Stimulated activated memory B cell treated with anti-CD40 and anti-IgM and Interleukin-4, amounts not matched to agents 10 μg/mL and 1 μg/mL and 100 μg/mL, for 72 hours (primary cell): ENCODE data around the gene RGS19.

Experiments
- ATAC-seq: fragments of 150-1000 bp; cut with Tn5 transposase; 2 replicates; pipeline ENCODE4 v1.10.0; 2021
- H3K27ac Mint-ChIP-seq: one replicate; pipeline ENCODE4 v1.8.0; 2022; ENCODE audit warnings: mild to moderate bottlenecking, mixed read lengths
- H3K27me3 Mint-ChIP-seq: one replicate; pipeline ENCODE4 v1.8.0; 2022; ENCODE audit warnings: mixed read lengths
- H3K36me3 Mint-ChIP-seq: one replicate; pipeline ENCODE4 v1.8.0; 2022; ENCODE audit warnings: mixed read lengths
- H3K4me1 Mint-ChIP-seq: one replicate; pipeline ENCODE4 v1.8.0; 2022; ENCODE audit warnings: mixed read lengths
- H3K4me3 Mint-ChIP-seq: one replicate; pipeline ENCODE4 v1.8.0; 2022; ENCODE audit warnings: mild to moderate bottlenecking, moderate library complexity, mixed read lengths
- H3K9me3 Mint-ChIP-seq: one replicate; pipeline ENCODE4 v1.8.0; 2022; ENCODE audit warnings: mixed read lengths

RGS19 gene

GRCh38 chr20:64112691-64113443 is 33.5 kb upstream of the RGS19 start:
- peak overlapping the region; percentile 20 for H3K27ac Mint-ChIP-seq
- H3K4me1 Mint-ChIP-seq, result peaks cover 35% of the 10 kb centered on the region
- H3K36me3 Mint-ChIP-seq, result no peaks in the 10 kb centered on the region
- H3K27me3 Mint-ChIP-seq, result no peaks in the 10 kb centered on the region
- no peaks in the 10 kb centered on the region for H3K9me3 Mint-ChIP-seq
- H3K4me3 Mint-ChIP-seq, result no peak overlapping the region
- ATAC-seq, result no peak

- no peaks in the 10 kb centered on the region for H3K27me3 Mint-ChIP-seq
- no peaks in the 10 kb centered on the region for H3K36me3 Mint-ChIP-seq
- peak overlapping the region; percentile 20 for H3K27ac Mint-ChIP-seq
- no peaks in the 10 kb centered on the region for H3K9me3 Mint-ChIP-seq
- peak; percentile 32 for ATAC-seq
- peaks cover 43% of the 10 kb centered on the region for H3K4me1 Mint-ChIP-seq
- no peak overlapping the region for H3K4me3 Mint-ChIP-seq
These were observed 32.7 kb upstream of the RGS19 start for GRCh38 chr20:64111841-64112641.

- H3K4me3 Mint-ChIP-seq, result no peak overlapping the region
- H3K9me3 Mint-ChIP-seq, result no peaks in the 10 kb centered on the region
- H3K27me3 Mint-ChIP-seq, result no peaks in the 10 kb centered on the region
- ATAC-seq, result no peak
- H3K36me3 Mint-ChIP-seq, result no peaks in the 10 kb centered on the region
- H3K27ac Mint-ChIP-seq, result no peak overlapping the region
- peaks cover 55% of the 10 kb centered on the region for H3K4me1 Mint-ChIP-seq
These were observed 31.2 kb upstream of the RGS19 start for GRCh38 chr20:64110411-64111068.

- Mint-ChIP-seq H3K9me3 (no peaks in the 10 kb centered on the region), H3K4me3 (no peak overlapping the region), H3K27ac (no peak overlapping the region), H3K27me3 (no peaks in the 10 kb centered on the region), H3K4me1 (peaks cover 55% of the 10 kb centered on the region), H3K36me3 (no peaks in the 10 kb centered on the region)
- no peak for ATAC-seq
These were observed 30.6 kb upstream of the RGS19 start for GRCh38 chr20:64109831-64110391.

GRCh38 chr20:64108731-64109681 is 29.7 kb upstream of the RGS19 start:
- peak overlapping the region; percentile 87 for H3K27ac Mint-ChIP-seq
- no peaks in the 10 kb centered on the region for H3K9me3 Mint-ChIP-seq
- ATAC-seq, result no peak
- H3K4me3 Mint-ChIP-seq, result no peak overlapping the region
- peaks cover 55% of the 10 kb centered on the region for H3K4me1 Mint-ChIP-seq
- no peaks in the 10 kb centered on the region for H3K27me3 Mint-ChIP-seq
- no peaks in the 10 kb centered on the region for H3K36me3 Mint-ChIP-seq

- Mint-ChIP-seq H3K36me3 (no peaks in the 10 kb centered on the region), H3K27ac (peak overlapping the region; percentile 87), H3K9me3 (no peaks in the 10 kb centered on the region), H3K4me3 (peak overlapping the region; percentile 46), H3K27me3 (no peaks in the 10 kb centered on the region), H3K4me1 (peaks cover 64% of the 10 kb centered on the region)
- ATAC-seq, result peak; percentile 85
These were observed 28.6 kb upstream of the RGS19 start for GRCh38 chr20:64107736-64108457.

GRCh38 chr20:64106981-64107735 is 27.8 kb upstream of the RGS19 start, which contains the start of gene NPBWR2:
Gene NPBWR2 (minus strand): TSS chr20:64107565. CDS start chr20:64106831, 734 bp downstream.
- Mint-ChIP-seq H3K4me1 (peaks cover 63% of the 10 kb centered on the region), H3K4me3 (peak within 1 kb of the TSS; percentile 46), H3K9me3 (no peaks in the 10 kb centered on the region), H3K27ac (peak within 1 kb of the TSS; percentile 87), H3K36me3 (no peaks in the 10 kb centered on the region), H3K27me3 (no peaks in the 10 kb centered on the region)
- ATAC-seq, result peak; percentile 73

GRCh38 chr20:64106435-64106961 is 27.2 kb upstream of the RGS19 start:
- no peaks in the 10 kb centered on the region for H3K9me3 Mint-ChIP-seq
- no peak overlapping the region for H3K4me3 Mint-ChIP-seq
- no peaks in the 10 kb centered on the region for H3K36me3 Mint-ChIP-seq
- ATAC-seq, result no peak
- no peaks in the 10 kb centered on the region for H3K27me3 Mint-ChIP-seq
- peaks cover 60% of the 10 kb centered on the region for H3K4me1 Mint-ChIP-seq
- no peak overlapping the region for H3K27ac Mint-ChIP-seq

GRCh38 chr20:64105846-64106434 is 26.6 kb upstream of the RGS19 start:
- Mint-ChIP-seq H3K36me3 (no peaks in the 10 kb centered on the region), H3K4me3 (no peak overlapping the region), H3K9me3 (no peaks in the 10 kb centered on the region), H3K4me1 (peaks cover 66% of the 10 kb centered on the region), H3K27me3 (no peaks in the 10 kb centered on the region), H3K27ac (no peak overlapping the region)
- ATAC-seq, result no peak

GRCh38 chr20:64104667-64105451 is 25.5 kb upstream of the RGS19 start:
- H3K36me3 Mint-ChIP-seq, result no peaks in the 10 kb centered on the region
- H3K4me1 Mint-ChIP-seq, result peaks cover 70% of the 10 kb centered on the region
- no peak overlapping the region for H3K4me3 Mint-ChIP-seq
- ATAC-seq, result no peak
- H3K27ac Mint-ChIP-seq, result no peak overlapping the region
- no peaks in the 10 kb centered on the region for H3K9me3 Mint-ChIP-seq
- no peaks in the 10 kb centered on the region for H3K27me3 Mint-ChIP-seq

GRCh38 chr20:64103871-64104666 is 24.8 kb upstream of the RGS19 start:
- Mint-ChIP-seq H3K36me3 (no peaks in the 10 kb centered on the region), H3K27me3 (no peaks in the 10 kb centered on the region), H3K4me1 (peaks cover 74% of the 10 kb centered on the region), H3K9me3 (no peaks in the 10 kb centered on the region), H3K27ac (no peak overlapping the region), H3K4me3 (no peak overlapping the region)
- ATAC-seq, result no peak
